RWPE1 (cell line): ENCODE results near the gene SLC35F3.
"Not testable (repeated sequence)": the region's sequence is repeated elsewhere in the genome, so short reads cannot be mapped to it uniquely, and the experiment has no call there.

Experiments used
- CTCF ChIA-PET: fragments of 350-600 bp; sonication (Branson Sonifier 250); formaldehyde crosslinking; extraction: SDS; loops from one replicate; lab custom pipeline; 2021; lab: Yijun Ruan, JAX
- POLR2A ChIA-PET: fragments of 400-600 bp; formaldehyde crosslinking; extraction: SDS; loops from one replicate; lab custom pipeline; 2020; ENCODE audit warnings: antibody characterized with exemption; ENCODE audit not compliant: low non-redundant PET; lab: Yijun Ruan, JAX
- DNase-seq: peaks from one replicate; pipeline ENCODE4 v3.0.0; 2012; ENCODE audit warnings: low spot score
- H3K27ac ChIP-seq: fragments of 450-650 bp; 2 replicates; pipeline ENCODE4 v1.5.1; 2017
- TF ChIP-seq, protein P1 (sequence below): fragments of 450-650 bp; conservative IDR thresholded peaks from 2 replicates; pipeline ENCODE4 v1.5.1; 2017; ENCODE audit warnings: low read depth, mild to moderate bottlenecking

The SLC35F3 gene

DNA sequence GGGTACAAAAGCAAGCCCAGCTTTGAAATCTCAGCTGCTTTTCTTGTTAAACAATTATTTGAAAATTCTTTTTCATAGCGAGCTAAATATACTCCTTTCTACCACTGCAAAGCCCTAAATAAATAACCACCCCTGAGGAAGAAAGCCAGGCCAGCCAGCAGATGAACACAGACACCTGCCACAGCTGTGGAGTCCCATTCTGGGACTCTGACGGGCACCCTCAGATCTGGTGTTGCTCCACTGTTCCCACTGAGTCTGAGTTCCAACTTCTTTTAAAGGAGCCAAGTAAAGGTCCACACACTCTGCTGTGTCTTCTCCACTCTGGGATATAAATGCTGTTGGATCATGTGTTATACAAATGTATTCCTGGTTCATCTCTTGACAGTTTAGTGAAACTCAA is 391.1 kb downstream of the SLC35F3 start:
- TF ChIP-seq, protein P1, sequence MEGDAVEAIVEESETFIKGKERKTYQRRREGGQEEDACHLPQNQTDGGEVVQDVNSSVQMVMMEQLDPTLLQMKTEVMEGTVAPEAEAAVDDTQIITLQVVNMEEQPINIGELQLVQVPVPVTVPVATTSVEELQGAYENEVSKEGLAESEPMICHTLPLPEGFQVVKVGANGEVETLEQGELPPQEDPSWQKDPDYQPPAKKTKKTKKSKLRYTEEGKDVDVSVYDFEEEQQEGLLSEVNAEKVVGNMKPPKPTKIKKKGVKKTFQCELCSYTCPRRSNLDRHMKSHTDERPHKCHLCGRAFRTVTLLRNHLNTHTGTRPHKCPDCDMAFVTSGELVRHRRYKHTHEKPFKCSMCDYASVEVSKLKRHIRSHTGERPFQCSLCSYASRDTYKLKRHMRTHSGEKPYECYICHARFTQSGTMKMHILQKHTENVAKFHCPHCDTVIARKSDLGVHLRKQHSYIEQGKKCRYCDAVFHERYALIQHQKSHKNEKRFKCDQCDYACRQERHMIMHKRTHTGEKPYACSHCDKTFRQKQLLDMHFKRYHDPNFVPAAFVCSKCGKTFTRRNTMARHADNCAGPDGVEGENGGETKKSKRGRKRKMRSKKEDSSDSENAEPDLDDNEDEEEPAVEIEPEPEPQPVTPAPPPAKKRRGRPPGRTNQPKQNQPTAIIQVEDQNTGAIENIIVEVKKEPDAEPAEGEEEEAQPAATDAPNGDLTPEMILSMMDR: no peak

DNA sequence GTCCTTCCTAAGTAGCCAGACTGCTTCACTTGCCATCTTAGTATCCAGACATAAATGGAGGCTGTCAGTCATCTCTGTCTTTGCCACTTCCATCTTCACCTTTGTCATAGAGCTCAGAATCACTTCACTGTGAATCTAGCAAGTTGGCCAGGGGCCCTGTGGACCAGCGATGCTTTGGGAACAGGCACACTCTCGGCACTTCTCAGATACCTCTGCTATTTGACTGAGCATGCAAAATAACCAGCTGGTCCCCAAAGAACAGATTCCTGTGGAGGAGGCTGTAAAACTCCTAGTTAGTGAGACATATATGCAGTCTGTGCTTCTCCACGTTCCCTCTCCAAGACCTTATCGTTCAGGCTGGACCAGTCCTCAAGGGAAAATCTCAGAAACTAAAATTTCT is 392.0 kb downstream of the SLC35F3 start:
- no peak overlapping the region for H3K27ac ChIP-seq
- TF ChIP-seq, protein P1: no peak
- no peak for DNase-seq
- ChIA-PET POLR2A (no interaction called here), CTCF (interaction anchor here (0.6 kb wide), 1 partner anchor 14 kb away, joined by 3 read pairs; no protein-coding TSS in a partner anchor)

More for the DNA sequence above, 391.1 kb downstream of the SLC35F3 start:
- no peak overlapping the region for H3K27ac ChIP-seq
- ChIA-PET POLR2A (no interaction called here), CTCF (interaction anchor here (1.1 to 3.5 kb wide), 2 partner anchors 10 to 14 kb away, joined by 4 to 12 read pairs; no protein-coding TSS in a partner anchor)
- DNase-seq: no peak

DNA sequence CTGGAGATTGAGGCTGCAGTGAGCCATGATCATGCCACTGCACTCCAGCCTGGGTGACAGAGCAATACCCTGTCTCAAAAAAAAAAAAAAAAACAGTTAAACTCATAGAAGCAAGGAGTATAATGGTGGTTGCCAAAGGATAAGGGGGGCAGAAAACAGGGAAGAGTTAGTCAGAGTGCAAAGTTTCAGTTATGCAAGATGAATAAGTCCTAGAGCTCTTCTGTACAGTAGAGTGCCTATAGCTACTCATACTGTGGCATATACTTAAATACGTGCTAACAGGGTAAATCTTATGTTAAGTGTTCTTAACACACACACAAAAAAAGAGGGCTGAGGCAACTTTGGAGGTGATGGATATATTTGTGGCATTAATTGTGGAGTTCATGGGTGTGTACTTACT is 393.2 kb downstream of the SLC35F3 start:
- no peak for DNase-seq
- ChIA-PET CTCF (interaction anchor here (1.1 kb wide), 1 partner anchor 13 kb away, joined by 5 read pairs; no protein-coding TSS in a partner anchor), POLR2A (no interaction called here)
- TF ChIP-seq, protein P1: no peak
- H3K27ac ChIP-seq: no peak overlapping the region

DNA sequence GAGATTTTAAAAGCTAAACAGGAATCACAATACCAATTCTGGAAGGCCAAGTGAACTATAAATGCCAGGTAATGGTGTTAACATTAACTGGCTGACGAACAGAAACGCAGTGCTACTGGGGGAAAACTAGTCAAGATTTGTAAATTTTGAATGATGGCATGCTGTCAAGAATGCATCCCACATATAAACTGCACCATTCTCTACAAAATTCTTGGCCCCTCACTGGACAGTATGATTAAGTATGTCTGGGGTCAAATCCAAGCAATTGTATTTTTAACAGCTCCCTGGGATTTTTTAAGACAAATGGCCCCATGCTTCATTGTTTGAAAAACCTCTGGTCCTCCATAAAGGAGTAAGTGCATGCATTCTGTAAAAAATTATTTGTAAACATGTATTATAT is 395.6 kb downstream of the SLC35F3 start:
- no peak overlapping the region for H3K27ac ChIP-seq
- no peak for DNase-seq
- POLR2A ChIA-PET: no interaction called here
- TF ChIP-seq, protein P1: no peak
- CTCF ChIA-PET: interaction anchor here (0.9 kb wide), 1 partner anchor 10 kb away, joined by 3 read pairs; no protein-coding TSS in a partner anchor

DNA sequence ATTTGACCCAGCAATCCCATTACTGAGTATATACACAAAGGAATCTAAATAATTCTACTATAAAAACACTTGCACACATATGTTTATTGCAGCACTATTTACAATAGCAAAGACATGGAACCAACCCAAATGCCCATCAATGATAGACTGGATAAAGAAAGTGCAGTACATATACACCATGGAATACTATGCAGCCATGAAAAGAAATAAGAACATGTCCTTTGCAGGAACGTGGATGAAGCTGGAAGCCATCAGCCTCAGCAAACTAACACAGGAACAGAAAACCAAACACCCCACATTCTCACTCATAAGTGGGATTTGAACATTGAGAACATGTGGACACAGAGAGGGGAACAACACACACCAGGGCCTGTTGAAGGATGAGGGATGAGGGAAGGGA is 397.2 kb downstream of the SLC35F3 start:
- CTCF ChIA-PET, DNase-seq, H3K27ac ChIP-seq, POLR2A ChIA-PET: not testable (repeated sequence)

DNA sequence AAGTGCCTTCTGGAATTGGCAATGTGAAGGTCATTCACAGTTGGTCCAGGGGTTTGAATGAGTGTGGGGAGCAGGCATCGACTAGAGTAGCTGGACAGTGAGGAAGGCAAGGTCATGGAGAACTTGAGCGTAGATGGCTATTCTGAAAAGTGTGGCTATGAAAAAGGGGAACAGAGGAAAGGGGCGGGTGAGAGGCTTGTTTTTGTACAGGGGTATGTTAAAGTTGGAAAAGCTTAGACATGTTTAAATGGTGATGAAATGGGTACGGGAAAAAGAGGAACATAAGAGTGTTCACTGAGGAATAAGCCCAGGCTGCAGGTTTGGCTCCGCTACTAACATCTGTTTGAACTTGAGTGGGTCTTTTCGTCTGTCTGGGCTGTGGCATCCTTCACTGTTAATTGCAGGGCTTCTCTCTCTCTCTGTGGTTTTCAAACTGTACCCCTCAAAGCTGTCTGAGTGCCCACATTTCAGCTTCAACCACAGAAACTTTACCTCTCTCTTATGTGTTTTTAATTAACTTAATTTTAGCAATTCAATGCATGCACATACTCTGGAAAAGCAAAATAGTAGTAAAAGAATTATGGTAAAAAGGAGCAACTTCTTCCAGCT is 398.0 kb downstream of the SLC35F3 start:
- no peak for DNase-seq
- ChIA-PET CTCF (interaction anchor here (0.6 to 1.3 kb wide), 2 partner anchors 24 to 96 kb away, joined by 4 read pairs; no protein-coding TSS in a partner anchor), POLR2A (no interaction called here)

More for the DNA sequence above, 398.0 kb downstream of the SLC35F3 start:
- no peak overlapping the region for H3K27ac ChIP-seq
- TF ChIP-seq, protein P1: no peak
